HepG2 (cell line): ENCODE data around the gene PDZRN4. TPM values are rescaled to one million over a fixed set of nuclear protein-coding genes. Genes with fewer than 3 reads are reported as not detected.

ENCODE experiments used
- ATAC-seq: fragments of 200-7000 bp; cut with Tn5 transposase; 3 replicates; pipeline ENCODE4 v1.9.1; 2020; ENCODE audit warnings: mild to moderate bottlenecking, moderate library complexity
- BruUV-seq: library from RNA; stranded (reverse); fragments of 400-500 nt; replicated peaks from 2 replicates; lab custom pipeline; 2021; lab: Mats Ljungman, UMichigan
- CTCF ChIA-PET: fragments of 300-600 bp; formaldehyde crosslinking; extraction: SDS; loops from one replicate; lab custom pipeline; 2021; ENCODE audit warnings: low total read pairs, inconsistent platforms, low intra/inter-chr PET ratio; lab: Yijun Ruan, JAX
- POLR2A ChIA-PET: fragments of 350-600 bp; sonication (Branson Sonifier 250); formaldehyde crosslinking; loops from one replicate; lab custom pipeline; 2020; ENCODE audit warnings: antibody characterized with exemption, inconsistent platforms; lab: Yijun Ruan, JAX
- DNase-seq: peaks from one replicate; pipeline ENCODE4 v3.0.0-alpha.2; 2015; ENCODE audit warnings: low spot score
- FAIRE-seq: peaks from 3 replicates; lab custom pipeline; 2011; peaks lifted over from hg19 to GRCh38; lab: Jason Lieb, UNC
- H2AFZ ChIP-seq: one replicate; pipeline ENCODE4 v1.6.1; 2011; ENCODE audit warnings: low read length, inconsistent platforms
- H3K27ac ChIP-seq: fragments of 300-600 bp; 3 replicates; pipeline ENCODE4 v1.8.0; 2011; ENCODE audit warnings: mixed run types, mild to moderate bottlenecking, mixed read lengths, low read length, inconsistent platforms; ENCODE audit not compliant: insufficient read depth; ENCODE audit errors: extremely low read length
- H3K27me3 ChIP-seq, 2 experiments: fragments of 200-600 bp in 1 of 2; 2 replicates in 1 of 2; 3 replicates in 1 of 2; pipeline versions ENCODE4 v1.6.0 to v1.8.0; 2011; ENCODE audit warnings: low read length in 2 of 2, mild to moderate bottlenecking in 2 of 2, moderate library complexity in 2 of 2, inconsistent platforms in 1 of 2; ENCODE audit not compliant: insufficient read depth in 2 of 2, control insufficient read depth in 1 of 2
- H3K36me3 ChIP-seq, 2 experiments: fragments of 200-600 bp in 1 of 2; replicated peaks in 1 of 2; 2 replicates in 1 of 2; 3 replicates in 1 of 2; pipeline versions ENCODE4 v1.5.1 to v1.8.0; 2011; ENCODE audit warnings: low read length in 2 of 2, inconsistent platforms in 1 of 2; ENCODE audit not compliant: insufficient read depth in 2 of 2, control insufficient read depth in 1 of 2
- H3K4me1 ChIP-seq: 2 replicates; pipeline ENCODE4 v1.5.1; 2012; ENCODE audit warnings: low read length, inconsistent platforms; ENCODE audit not compliant: insufficient read depth
- H3K4me2 ChIP-seq: 2 replicates; pipeline ENCODE4 v1.6.0; 2011; ENCODE audit warnings: low read depth, low read length, inconsistent platforms
- H3K4me3 ChIP-seq, 3 experiments: fragments of 200-600 bp in 1 of 3; sonication (generic), shearing (Covaris generic) in 1 of 3; replicated peaks in 1 of 3; 2 replicates each; pipeline ENCODE4 v1.5.1; 2011 to 2016; ENCODE audit warnings: low read length in 3 of 3, inconsistent platforms in 2 of 3, low read depth in 2 of 3, mild to moderate bottlenecking in 2 of 3, control low read depth in 1 of 3, mixed read lengths in 1 of 3; ENCODE audit not compliant: insufficient read depth in 1 of 3
- H3K79me2 ChIP-seq: one replicate; pipeline ENCODE4 v1.6.1; 2011; ENCODE audit warnings: low read length, inconsistent platforms; ENCODE audit not compliant: insufficient read depth
- H3K9ac ChIP-seq: 2 replicates; pipeline ENCODE4 v1.6.0; 2011; ENCODE audit warnings: mild to moderate bottlenecking, low read depth, low read length, inconsistent platforms; ENCODE audit not compliant: insufficient read depth
- H3K9me3 ChIP-seq: 2 replicates; pipeline ENCODE4 v1.5.1; 2012; ENCODE audit warnings: mild to moderate bottlenecking, low read length
- H4K20me1 ChIP-seq: 2 replicates; pipeline ENCODE4 v1.6.0; 2011; ENCODE audit warnings: inconsistent platforms, mild to moderate bottlenecking, low read length, moderate library complexity; ENCODE audit not compliant: insufficient read depth
- AHR ChIP-seq: IDR thresholded peaks from 2 replicates; pipeline ENCODE4 v1.6.1; 2018; ENCODE audit warnings: missing genetic modification reagents, missing compliant biosample characterization
- ARNT ChIP-seq: fragments of 450-650 bp; IDR thresholded peaks from 2 replicates; pipeline ENCODE4 v1.6.1; 2017
- GLI4 ChIP-seq: sonication (generic); formaldehyde crosslinking; IDR thresholded peaks from 2 replicates; pipeline ENCODE4 v1.5.1; 2020; ENCODE audit warnings: missing genetic modification reagents, mild to moderate bottlenecking, moderate library complexity, borderline replicate concordance
- HHEX ChIP-seq: IDR thresholded peaks from 2 replicates; pipeline ENCODE4 v1.6.1; 2016; ENCODE audit warnings: control low read depth
- MEIS2 ChIP-seq: sonication (generic); formaldehyde crosslinking; IDR thresholded peaks from 2 replicates; pipeline ENCODE4 v1.9.0; 2021; ENCODE audit warnings: mild to moderate bottlenecking, missing genetic modification reagents
- NFATC3 ChIP-seq: sonication (generic); formaldehyde crosslinking; IDR thresholded peaks from 2 replicates; pipeline ENCODE4 v1.5.1; 2020; ENCODE audit warnings: mild to moderate bottlenecking, missing genetic modification reagents
- NFE2L1 ChIP-seq: sonication (generic); formaldehyde crosslinking; IDR thresholded peaks from 2 replicates; pipeline ENCODE4 v1.4.0; 2020; ENCODE audit warnings: missing genetic modification reagents, mild to moderate bottlenecking, borderline replicate concordance
- SIN3A ChIP-seq: IDR thresholded peaks from 2 replicates; pipeline ENCODE4 v1.6.1; 2011; ENCODE audit warnings: low read depth, mild to moderate bottlenecking, control low read depth, low read length, borderline replicate concordance
- SNAI1 ChIP-seq: sonication (generic); formaldehyde crosslinking; IDR thresholded peaks from 2 replicates; pipeline ENCODE4 v1.5.0; 2020; ENCODE audit warnings: mild to moderate bottlenecking, missing genetic modification reagents, borderline replicate concordance
- ZBTB20 ChIP-seq: sonication (generic); formaldehyde crosslinking; IDR thresholded peaks from 2 replicates; pipeline ENCODE4 v1.8.1; 2023; ENCODE audit warnings: missing genetic modification reagents, low read depth, mild to moderate bottlenecking, borderline replicate concordance
- ZKSCAN5 ChIP-seq: sonication (generic); formaldehyde crosslinking; IDR thresholded peaks from 2 replicates; pipeline ENCODE4 v1.5.1; 2020; ENCODE audit warnings: mild to moderate bottlenecking, missing genetic modification reagents
- ZNF33A ChIP-seq: sonication (generic); formaldehyde crosslinking; IDR thresholded peaks from 2 replicates; pipeline ENCODE4 v1.5.1; 2020; ENCODE audit warnings: missing genetic modification reagents, mild to moderate bottlenecking, moderate library complexity, borderline replicate concordance
- ZNF512 ChIP-seq: sonication (generic); formaldehyde crosslinking; IDR thresholded peaks from 2 replicates; pipeline ENCODE4 v1.4.0; 2020; ENCODE audit warnings: mild to moderate bottlenecking, missing genetic modification reagents
- ZNF713 ChIP-seq: sonication (generic); formaldehyde crosslinking; IDR thresholded peaks from 2 replicates; pipeline ENCODE4 v1.4.0; 2020; ENCODE audit warnings: mild to moderate bottlenecking, missing genetic modification reagents
- ZNF777 ChIP-seq: sonication (generic); formaldehyde crosslinking; IDR thresholded peaks from 2 replicates; pipeline ENCODE4 v1.4.0; 2020; ENCODE audit warnings: missing genetic modification reagents
- ZSCAN30 ChIP-seq: sonication (generic); formaldehyde crosslinking; IDR thresholded peaks from 2 replicates; pipeline ENCODE4 v1.5.0; 2020; ENCODE audit warnings: mild to moderate bottlenecking, missing genetic modification reagents
- WGBS: methylation state at CpG from one replicate; pipeline ENCODE4 v1.1.6; 2017; ENCODE audit warnings: low lambda C conversion rate; 5-methylcytosine and 5-hydroxymethylcytosine counted together
- in situ Hi-C: cut with HindIII; loops from 2 replicates; pipeline ENCODE4 v1.10.0; 2017; ENCODE audit warnings: low pct_unique_long_range_greater_than_20kb; ENCODE audit not compliant: extremely low pct_ligation_motif_present
- intact Hi-C: fragments of 100-400 bp; cut with micrococcal nuclease; formaldehyde crosslinking; loops from one replicate; pipeline ENCODE4 v1.10.0; 2022; ENCODE audit not compliant: unreplicated experiment
- polyA plus RNA-seq, 8 experiments: library from polyadenylated mRNA; depleted of rRNA in 3 of 8; stranded (reverse) in 7 of 8; unstranded in 1 of 8; fragments of >200 nt; fragmentation: Illumina TruSeq in 4 of 8; extraction: Trizol in 4 of 8; gene quantifications; 2 replicates each; pipeline versions ENCODE4 v1.2.1 to v1.2.3, GENCODE V29; 2011 to 2016; ENCODE audit warnings: low read depth in 4 of 8, missing spikeins in 1 of 8, mixed read lengths in 1 of 8; ENCODE audit not compliant: insufficient read depth in 1 of 8
- total RNA-seq, 5 experiments: library from RNA; depleted of rRNA; stranded (reverse); fragments of >200 nt; fragmentation: Illumina TruSeq; extraction: Trizol; gene quantifications; 2 replicates each; pipeline ENCODE4 v1.2.3, GENCODE V29; 2016; ENCODE audit warnings: low read depth in 1 of 5
- TF ChIP-seq, protein P1 (sequence below): sonication (generic); formaldehyde crosslinking; IDR thresholded peaks from 2 replicates; pipeline ENCODE4 v1.8.0; 2022; ENCODE audit warnings: missing genetic modification reagents, mild to moderate bottlenecking, moderate library complexity, borderline replicate concordance
- TF ChIP-seq, protein P2 (sequence below): sonication (generic); formaldehyde crosslinking; IDR thresholded peaks from 2 replicates; pipeline ENCODE4 v1.5.1; 2020; ENCODE audit warnings: mild to moderate bottlenecking, missing genetic modification reagents, moderate library complexity
- TF ChIP-seq, protein P3 (sequence below): sonication (generic); formaldehyde crosslinking; IDR thresholded peaks from 2 replicates; pipeline ENCODE4 v1.4.0; 2020; ENCODE audit warnings: mild to moderate bottlenecking, missing genetic modification reagents, borderline replicate concordance

Gene PDZRN4
- total and polyA plus RNA-seq, 2 of the 13 experiments (the other 11 are each of a cell fraction or from before 2014, with no cell fraction given), result not detected

GRCh38 chr12:41212625-41213024 is 24.5 kb downstream of the PDZRN4 start:
- in situ Hi-C loops (no loop called here), intact Hi-C loops (no loop called here)
- FAIRE-seq, result no peak
- Histone ChIP-seq H3K27me3 (no peaks in the 10 kb centered on the region), H3K9me3 (no peaks in the 10 kb centered on the region), H3K27ac (no peak overlapping the region), H3K4me1 (no peaks in the 10 kb centered on the region), H2AFZ (no peak overlapping the region), H3K4me3 (no peak overlapping the region), H3K4me2 (no peak overlapping the region), H3K36me3 (no peaks in the 10 kb centered on the region), H3K9ac (no peak overlapping the region), H4K20me1 (no peaks in the 10 kb centered on the region), H3K79me2 (no peaks in the 10 kb centered on the region)
- ATAC-seq, result no peak
- BruUV-seq, result no TSS peak
- no peak for DNase-seq
- POLR2A ChIA-PET, result no interaction called here
- CTCF ChIA-PET, result no interaction called here
- TF ChIP-seq, protein P1, sequence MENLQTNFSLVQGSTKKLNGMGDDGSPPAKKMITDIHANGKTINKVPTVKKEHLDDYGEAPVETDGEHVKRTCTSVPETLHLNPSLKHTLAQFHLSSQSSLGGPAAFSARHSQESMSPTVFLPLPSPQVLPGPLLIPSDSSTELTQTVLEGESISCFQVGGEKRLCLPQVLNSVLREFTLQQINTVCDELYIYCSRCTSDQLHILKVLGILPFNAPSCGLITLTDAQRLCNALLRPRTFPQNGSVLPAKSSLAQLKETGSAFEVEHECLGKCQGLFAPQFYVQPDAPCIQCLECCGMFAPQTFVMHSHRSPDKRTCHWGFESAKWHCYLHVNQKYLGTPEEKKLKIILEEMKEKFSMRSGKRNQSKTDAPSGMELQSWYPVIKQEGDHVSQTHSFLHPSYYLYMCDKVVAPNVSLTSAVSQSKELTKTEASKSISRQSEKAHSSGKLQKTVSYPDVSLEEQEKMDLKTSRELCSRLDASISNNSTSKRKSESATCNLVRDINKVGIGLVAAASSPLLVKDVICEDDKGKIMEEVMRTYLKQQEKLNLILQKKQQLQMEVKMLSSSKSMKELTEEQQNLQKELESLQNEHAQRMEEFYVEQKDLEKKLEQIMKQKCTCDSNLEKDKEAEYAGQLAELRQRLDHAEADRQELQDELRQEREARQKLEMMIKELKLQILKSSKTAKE (CRISPR knock-in tag), result no peak
- no peak for TF ChIP-seq SIN3A
- no peak for TF ChIP-seq ZNF713 (CRISPR knock-in tag)
- TF ChIP-seq AHR, result no peak
- TF ChIP-seq, protein P2, sequence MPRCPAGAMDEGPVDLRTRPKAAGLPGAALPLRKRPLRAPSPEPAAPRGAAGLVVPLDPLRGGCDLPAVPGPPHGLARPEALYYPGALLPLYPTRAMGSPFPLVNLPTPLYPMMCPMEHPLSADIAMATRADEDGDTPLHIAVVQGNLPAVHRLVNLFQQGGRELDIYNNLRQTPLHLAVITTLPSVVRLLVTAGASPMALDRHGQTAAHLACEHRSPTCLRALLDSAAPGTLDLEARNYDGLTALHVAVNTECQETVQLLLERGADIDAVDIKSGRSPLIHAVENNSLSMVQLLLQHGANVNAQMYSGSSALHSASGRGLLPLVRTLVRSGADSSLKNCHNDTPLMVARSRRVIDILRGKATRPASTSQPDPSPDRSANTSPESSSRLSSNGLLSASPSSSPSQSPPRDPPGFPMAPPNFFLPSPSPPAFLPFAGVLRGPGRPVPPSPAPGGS (CRISPR knock-in tag), result no peak
- no peak for TF ChIP-seq MEIS2 (CRISPR knock-in tag)
- TF ChIP-seq HHEX, result no peak
- TF ChIP-seq, protein P3, sequence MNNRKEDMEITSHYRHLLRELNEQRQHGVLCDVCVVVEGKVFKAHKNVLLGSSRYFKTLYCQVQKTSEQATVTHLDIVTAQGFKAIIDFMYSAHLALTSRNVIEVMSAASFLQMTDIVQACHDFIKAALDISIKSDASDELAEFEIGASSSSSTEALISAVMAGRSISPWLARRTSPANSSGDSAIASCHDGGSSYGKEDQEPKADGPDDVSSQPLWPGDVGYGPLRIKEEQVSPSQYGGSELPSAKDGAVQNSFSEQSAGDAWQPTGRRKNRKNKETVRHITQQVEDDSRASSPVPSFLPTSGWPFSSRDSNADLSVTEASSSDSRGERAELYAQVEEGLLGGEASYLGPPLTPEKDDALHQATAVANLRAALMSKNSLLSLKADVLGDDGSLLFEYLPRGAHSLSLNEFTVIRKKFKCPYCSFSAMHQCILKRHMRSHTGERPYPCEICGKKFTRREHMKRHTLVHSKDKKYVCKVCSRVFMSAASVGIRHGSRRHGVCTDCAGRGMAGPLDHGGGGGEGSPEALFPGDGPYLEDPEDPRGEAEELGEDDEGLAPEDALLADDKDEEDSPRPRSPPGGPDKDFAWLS, result no peak
- no peak for TF ChIP-seq GLI4
- TF ChIP-seq ARNT, result no peak
- no peak for TF ChIP-seq NFE2L1 (CRISPR knock-in tag)
- TF ChIP-seq ZKSCAN5 (CRISPR knock-in tag), result no peak
- TF ChIP-seq SNAI1, result no peak
- no peak for TF ChIP-seq ZNF33A (CRISPR knock-in tag)
- no peak for TF ChIP-seq ZBTB20 (CRISPR knock-in tag)
- no peak for TF ChIP-seq ZNF777 (CRISPR knock-in tag)
- no peak for TF ChIP-seq ZSCAN30 (CRISPR knock-in tag)
- TF ChIP-seq ZNF512, result no peak
- no peak for TF ChIP-seq NFATC3 (CRISPR knock-in tag)
- 29% methylated on average over 2 of the region's 2 CpGs for WGBS
